ENCODE data around the gene GIPC3.

Gene GIPC3

GRCh38 chr19:3557461-3558248, 27.6 kb upstream of the GIPC3 start, which contains the start of gene MFSD12:
MFSD12 (minus strand) TSS chr19:3557586; CDS start chr19:3557403, 183 bp downstream.
- no peak for TF ChIP-seq REST (IDR thresholded peaks at IDR 0.05; ENCODE audit: insufficient read depth in 1 of 2, low read depth in 2 of 2, low read length in 2 of 2)
- peak; percentile 75 for TF ChIP-seq POLR2AphosphoS5 (IDR thresholded peaks at IDR 0.05; ENCODE audit: low read depth, low read length)
- TF ChIP-seq TAF1 (IDR thresholded peaks at IDR 0.05; ENCODE audit: borderline replicate concordance, insufficient read depth, low read length) = peak; percentile 77
- TF ChIP-seq SIN3A (IDR thresholded peaks at IDR 0.05; ENCODE audit: borderline replicate concordance, insufficient read depth, low read length) = no peak
- peak; percentile 83 for TF ChIP-seq FOXP2 (optimal IDR thresholded peaks at IDR 0.05; ENCODE audit: borderline replicate concordance, extremely low read depth, extremely low read length, insufficient read depth)

DNA sequence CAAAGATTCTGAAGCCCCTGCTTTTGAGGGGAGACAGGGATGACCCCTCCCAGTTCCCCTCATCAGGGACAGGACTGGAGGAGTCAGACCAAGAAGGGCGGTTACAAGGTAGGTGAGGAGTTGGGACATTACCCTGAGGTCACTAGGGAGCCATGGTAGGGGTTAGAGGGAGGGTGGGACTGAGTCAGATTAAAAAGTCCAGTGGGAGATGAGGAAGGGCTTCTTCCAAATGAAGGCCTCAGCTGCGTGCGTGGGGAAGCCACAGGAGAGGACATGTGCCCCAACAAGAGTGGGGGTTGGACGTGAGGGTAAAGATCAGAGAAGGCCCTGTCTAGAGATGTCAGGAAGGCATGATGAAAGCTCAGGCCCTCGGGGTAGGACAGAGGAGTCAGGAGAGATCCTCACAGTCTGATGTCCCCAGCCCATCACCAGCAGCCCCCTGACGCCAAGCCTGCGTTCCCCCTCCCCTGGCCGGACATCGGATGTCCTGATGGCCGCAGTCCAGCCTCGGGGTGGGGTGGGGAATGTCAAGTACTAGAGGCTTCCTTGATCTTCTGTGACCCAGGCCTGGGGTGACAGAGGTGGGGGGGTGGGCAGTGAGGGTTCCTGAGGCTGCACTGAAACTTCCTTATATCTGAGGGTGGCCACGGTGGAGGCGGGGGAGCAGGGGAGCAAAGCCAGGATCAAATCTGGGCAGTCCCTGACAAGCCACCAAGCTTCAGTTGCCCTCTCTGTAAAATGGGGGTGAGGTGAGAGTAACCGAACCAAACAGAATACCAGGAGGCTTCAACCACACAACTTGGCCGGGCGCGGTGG, 21.4 kb upstream of the GIPC3 start:
- TF ChIP-seq POLR2AphosphoS5 (IDR thresholded peaks at IDR 0.05; ENCODE audit: low read depth, low read length) = no peak
- TF ChIP-seq FOXP2 (optimal IDR thresholded peaks at IDR 0.05; ENCODE audit: borderline replicate concordance, extremely low read depth, extremely low read length, insufficient read depth) = no peak
- no peak for TF ChIP-seq TAF1 (IDR thresholded peaks at IDR 0.05; ENCODE audit: borderline replicate concordance, insufficient read depth, low read length)
- TF ChIP-seq REST (IDR thresholded peaks at IDR 0.05; ENCODE audit: insufficient read depth in 1 of 2, low read depth in 2 of 2, low read length in 2 of 2) = no peak
- no peak for TF ChIP-seq SIN3A (IDR thresholded peaks at IDR 0.05; ENCODE audit: borderline replicate concordance, insufficient read depth, low read length)

- TF ChIP-seq TAF1 (IDR thresholded peaks at IDR 0.05; ENCODE audit: borderline replicate concordance, insufficient read depth, low read length) = no peak
- TF ChIP-seq SIN3A (IDR thresholded peaks at IDR 0.05; ENCODE audit: borderline replicate concordance, insufficient read depth, low read length) = no peak
- TF ChIP-seq FOXP2 (optimal IDR thresholded peaks at IDR 0.05; ENCODE audit: borderline replicate concordance, extremely low read depth, extremely low read length, insufficient read depth) = no peak
- TF ChIP-seq POLR2AphosphoS5 (IDR thresholded peaks at IDR 0.05; ENCODE audit: low read depth, low read length) = no peak
- TF ChIP-seq REST (IDR thresholded peaks at IDR 0.05; ENCODE audit: insufficient read depth in 1 of 2, low read depth in 2 of 2, low read length in 2 of 2) = no peak
Observed at GRCh38 chr19:3565139-3565538, 20.1 kb upstream of the GIPC3 start.

GRCh38 chr19:3570606-3571011, 14.7 kb upstream of the GIPC3 start:
- TF ChIP-seq TAF1 (IDR thresholded peaks at IDR 0.05; ENCODE audit: borderline replicate concordance, insufficient read depth, low read length) = no peak
- TF ChIP-seq SIN3A (IDR thresholded peaks at IDR 0.05; ENCODE audit: borderline replicate concordance, insufficient read depth, low read length) = no peak
- no peak for TF ChIP-seq FOXP2 (optimal IDR thresholded peaks at IDR 0.05; ENCODE audit: borderline replicate concordance, extremely low read depth, extremely low read length, insufficient read depth)
- TF ChIP-seq REST (IDR thresholded peaks at IDR 0.05; ENCODE audit: insufficient read depth in 1 of 2, low read depth in 2 of 2, low read length in 2 of 2) = no peak
- TF ChIP-seq POLR2AphosphoS5 (IDR thresholded peaks at IDR 0.05; ENCODE audit: low read depth, low read length) = no peak

All from PFSK-1 (cell line).